GM12873 (cell line): ENCODE measurements around the gene SYP.

Experiments
- CTCF ChIP-seq: IDR thresholded peaks from 2 replicates; pipeline ENCODE4 v1.5.1; 2012; ENCODE audit warnings: low read depth, mild to moderate bottlenecking, moderate library complexity, low read length, control low read depth; ENCODE audit not compliant: insufficient read depth; ENCODE audit errors: missing control alignments

SYP gene

GRCh38 chrX:49199906-49200771, at the start of gene SYP:
Gene SYP (minus strand): TSS chrX:49200193. CDS start chrX:49200186, 7 bp downstream.
- no peak for TF ChIP-seq CTCF

- TF ChIP-seq CTCF: no peak
These were observed 49.6 kb upstream of the SYP start for GRCh38 chrX:49249616-49250015.

GRCh38 chrX:49249071-49249470, 49.1 kb upstream of the SYP start:
- TF ChIP-seq CTCF: no peak

GRCh38 chrX:49247916-49248811, 48.2 kb upstream of the SYP start:
- no peak for TF ChIP-seq CTCF

- TF ChIP-seq CTCF: no peak
These were observed 47.4 kb upstream of the SYP start for GRCh38 chrX:49247346-49247745.

- no peak for TF ChIP-seq CTCF
These were observed 46.5 kb upstream of the SYP start for GRCh38 chrX:49246541-49246940.

GRCh38 chrX:49244207-49244606, 44.2 kb upstream of the SYP start:
- no peak for TF ChIP-seq CTCF
